NCI-H187 treated with DMSO at 0.1 percent for 48 hours (cell line): ENCODE data around the gene FOXP1.
"Not testable (repeated sequence)": the region's sequence is repeated elsewhere in the genome, so short reads cannot be mapped to it uniquely, and the experiment has no call there.

ENCODE experiments used
- DNase-seq: peaks from one replicate; lab custom pipeline; 2025; lab: John Stamatoyannopoulos, UW

Gene FOXP1

DNA sequence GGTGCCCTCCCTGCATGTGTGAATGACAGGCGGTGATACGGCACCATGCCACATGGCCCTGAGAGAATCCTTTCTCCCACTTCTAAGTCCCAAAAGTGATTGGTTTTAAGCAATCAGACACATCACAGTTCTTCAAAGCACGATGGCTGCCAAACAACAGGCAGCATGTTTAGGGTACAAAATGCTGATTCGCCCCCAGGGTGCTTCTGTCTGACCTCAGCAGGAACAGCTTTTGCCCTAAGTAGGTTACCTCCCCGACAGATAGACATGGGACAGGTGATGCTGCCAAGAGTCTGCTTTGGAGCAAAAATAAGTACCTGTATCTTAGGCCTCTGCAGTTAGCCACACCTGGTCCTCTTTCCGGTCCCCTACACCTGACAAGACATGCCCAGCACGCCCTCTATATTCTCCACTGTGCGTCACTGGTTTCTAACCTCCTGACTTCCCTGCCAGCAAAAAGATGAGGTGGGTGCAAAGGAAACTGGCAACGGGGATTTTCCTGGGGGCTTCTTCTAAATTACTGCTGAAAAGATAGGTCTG, 549.8 kb downstream of the FOXP1 start:
- DNase-seq, result no peak

DNA sequence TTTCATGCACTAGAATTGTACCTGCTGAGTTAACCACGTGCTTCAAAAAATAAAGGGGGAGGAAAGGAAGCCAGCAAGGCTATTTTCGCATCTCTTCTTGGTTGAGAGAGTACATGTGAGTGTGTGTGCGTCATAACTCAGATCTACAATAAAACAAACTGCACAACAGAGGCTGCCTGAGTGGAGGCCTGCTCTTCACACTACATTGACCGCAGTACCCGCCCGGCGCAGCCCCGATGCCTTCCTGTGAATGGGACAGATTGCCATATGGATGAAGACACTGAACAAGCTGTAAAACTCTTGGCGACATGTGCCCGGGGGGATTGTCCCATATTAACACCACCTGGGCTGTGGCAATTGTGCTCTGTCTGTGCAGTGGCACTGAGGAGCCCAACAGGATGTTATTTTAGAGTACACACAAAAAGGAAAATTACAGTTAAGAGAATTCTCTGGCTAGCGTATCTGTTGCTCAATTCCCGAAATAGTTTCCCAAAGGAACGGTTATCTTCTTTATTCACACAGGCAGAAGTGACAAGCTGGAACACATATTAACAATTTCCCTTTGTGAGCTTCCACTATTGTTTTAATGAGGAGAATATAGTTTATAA, 551.5 kb downstream of the FOXP1 start:
- no peak for DNase-seq

DNA sequence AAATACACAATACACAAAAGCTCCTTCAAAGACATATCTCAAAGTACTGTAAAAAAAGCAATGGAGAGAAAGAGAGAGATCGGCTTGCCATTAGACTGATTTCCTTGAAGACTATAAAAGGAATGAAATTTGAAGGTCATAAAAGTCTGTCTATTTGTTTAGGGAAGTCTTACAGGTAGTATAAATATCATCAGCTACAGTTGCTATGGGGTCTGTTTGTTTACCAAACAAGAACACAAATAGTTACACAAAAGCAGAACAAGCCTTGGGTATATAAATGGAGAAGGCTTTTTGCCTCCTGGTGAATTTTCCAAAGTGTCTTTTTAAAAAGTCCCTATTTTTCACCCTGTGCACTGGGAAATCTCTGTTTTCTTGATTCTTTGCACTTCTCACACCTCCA, 552.3 kb downstream of the FOXP1 start:
- DNase-seq, result no peak

DNA sequence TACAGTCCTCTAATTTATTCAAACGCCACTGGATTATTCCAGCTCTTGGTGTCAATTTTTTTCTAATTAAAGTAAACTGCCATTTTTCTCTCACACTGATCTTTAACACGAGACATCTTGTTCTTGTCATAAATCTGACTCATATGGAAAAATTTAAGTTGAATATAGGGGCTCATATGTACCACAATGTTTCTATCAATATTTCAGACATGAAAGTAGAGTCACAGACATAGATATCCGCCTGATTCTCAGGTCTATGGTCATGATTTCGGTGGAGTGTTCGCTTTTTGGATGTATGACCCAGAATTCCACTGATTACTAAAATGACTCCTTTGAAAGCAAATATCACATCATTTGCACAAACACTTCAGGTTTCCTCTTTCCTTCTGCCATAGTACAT, 552.8 kb downstream of the FOXP1 start:
- no peak for DNase-seq

DNA sequence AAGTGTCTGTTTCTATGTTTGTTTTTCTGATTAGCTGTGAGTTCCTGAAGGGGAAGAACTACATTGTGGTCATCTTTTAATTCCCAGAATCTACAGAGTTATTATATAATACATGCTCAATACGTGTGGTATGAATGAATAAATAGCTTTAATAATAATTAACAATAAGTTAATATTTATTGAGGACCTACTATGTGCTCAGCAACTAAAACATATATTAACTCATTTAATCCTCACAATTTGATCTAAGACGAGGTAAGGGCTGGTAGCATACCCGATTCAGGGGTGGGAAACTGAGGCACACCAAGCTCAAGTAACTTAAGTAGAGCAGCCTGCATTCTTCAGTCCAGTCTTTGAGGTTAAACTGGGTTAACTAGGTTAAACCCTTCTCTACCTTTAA, 553.8 kb downstream of the FOXP1 start:
- no peak for DNase-seq

DNA sequence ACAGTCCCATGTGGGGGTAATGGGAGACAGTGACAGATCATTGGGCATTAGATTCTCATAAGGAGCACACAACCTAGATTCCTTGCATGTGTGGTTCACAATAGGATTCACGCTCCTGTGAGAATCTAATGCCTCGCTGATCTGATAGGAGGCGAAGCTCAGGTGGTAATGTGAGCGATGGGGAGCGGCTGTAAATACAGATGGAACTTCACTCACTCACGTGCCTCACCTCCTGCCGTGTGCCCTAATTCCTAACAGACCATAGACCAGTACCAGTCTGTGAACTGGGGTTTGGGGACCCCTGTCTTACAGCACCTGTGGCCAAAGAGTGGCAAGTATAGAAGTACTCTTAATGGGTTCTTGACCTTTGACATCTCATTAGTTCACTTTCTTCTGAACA, 554.7 kb downstream of the FOXP1 start:
- no peak for DNase-seq

DNA sequence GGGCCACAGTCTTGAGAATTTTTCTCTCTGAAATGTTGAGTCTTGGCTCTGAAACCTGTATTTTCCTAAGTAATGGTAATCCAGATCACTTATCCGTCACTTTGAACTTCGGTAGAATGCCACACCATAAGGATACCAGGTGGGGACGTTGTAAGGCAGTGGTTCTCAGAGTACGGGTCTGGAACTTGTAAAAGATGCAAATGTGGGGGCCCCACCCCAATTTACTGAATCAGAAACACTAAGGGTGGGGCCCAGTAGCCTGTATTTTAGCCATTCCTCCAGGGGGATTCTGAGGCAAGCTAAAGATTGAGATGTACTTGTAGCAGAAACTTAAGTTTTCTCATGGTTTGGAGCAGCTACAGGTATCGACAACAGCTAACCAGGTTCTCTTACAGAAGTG, 555.3 kb downstream of the FOXP1 start:
- DNase-seq, result no peak

DNA sequence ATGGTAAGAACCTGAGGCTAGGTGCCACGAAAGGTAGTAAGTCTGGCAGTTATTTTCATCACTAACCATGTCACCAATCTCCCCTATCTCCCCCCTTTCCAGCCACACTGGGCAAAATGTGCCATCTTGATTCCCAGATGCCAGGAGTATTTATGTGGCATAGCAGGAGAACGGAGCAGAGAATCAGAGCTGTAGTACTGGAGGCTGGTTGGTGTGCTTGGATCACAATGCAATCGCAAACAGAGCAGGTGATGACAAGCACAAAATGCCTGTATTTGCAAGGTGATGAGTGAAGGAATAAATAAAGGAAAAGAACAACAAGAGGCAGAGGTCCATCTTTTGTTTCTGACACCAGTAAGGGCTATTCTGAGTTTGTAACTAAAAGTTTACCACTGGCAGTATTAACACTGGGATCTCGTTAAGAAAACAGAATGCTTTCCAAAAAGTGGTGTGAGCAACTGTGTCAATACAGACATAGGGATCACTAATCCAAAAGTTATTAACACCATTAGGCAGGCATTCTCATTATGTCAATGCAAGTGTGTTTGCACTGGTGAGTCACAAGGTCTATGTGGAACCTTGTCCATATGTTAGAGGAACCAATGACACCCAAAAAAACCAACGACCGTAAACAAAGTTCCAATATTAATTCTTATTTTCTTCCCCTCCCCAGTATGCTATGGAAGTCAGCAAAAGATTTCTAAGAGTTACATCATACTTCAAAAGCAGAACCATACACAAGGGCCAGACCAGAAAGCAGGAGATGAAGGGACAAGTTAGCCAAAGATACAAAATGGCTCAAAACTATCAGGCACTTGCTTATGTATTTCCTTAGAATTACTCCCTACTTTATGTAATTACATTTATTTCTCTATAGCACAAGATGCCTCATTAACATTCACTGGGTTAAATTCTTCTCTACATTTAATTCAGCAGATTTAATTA, 556.6 kb downstream of the FOXP1 start:
- no peak for DNase-seq

DNA sequence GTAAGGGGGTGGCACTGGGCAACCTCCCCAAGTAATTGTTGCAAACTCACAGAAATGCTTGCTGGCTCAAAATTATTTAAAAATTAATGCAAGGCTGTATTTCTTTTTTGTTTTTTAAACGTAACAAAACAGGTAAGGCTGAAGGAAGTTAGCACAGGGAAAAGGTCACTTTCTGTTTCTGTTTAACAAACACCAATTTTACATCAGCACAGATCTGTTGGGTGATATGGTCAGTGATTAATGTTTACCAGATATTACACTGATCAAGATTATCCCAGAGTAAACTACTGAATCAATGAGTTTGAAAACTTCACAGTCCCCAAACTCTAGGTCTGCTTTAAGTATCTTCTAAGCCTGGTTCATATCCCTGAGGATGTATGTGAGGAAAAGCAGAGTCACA, 558.0 kb downstream of the FOXP1 start:
- DNase-seq, result no peak

DNA sequence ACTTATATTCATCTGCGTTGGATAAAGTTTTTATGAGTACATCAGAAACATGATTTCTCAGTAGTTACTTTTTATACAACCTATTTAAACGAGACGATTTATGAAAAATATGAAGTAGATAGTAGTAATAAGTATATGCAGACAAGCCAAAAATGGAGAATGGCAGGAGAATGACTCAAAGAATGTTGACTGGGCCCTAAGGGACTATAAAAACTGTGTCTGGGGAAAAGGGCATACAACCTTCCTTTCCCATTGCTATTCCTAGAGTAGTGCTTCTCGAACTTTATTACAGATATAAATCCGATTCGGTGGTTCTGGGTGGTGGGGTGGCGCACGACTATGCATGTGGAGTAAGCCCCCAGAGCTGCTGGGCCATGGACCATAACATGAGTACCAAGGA, 558.5 kb downstream of the FOXP1 start:
- DNase-seq, result no peak

DNA sequence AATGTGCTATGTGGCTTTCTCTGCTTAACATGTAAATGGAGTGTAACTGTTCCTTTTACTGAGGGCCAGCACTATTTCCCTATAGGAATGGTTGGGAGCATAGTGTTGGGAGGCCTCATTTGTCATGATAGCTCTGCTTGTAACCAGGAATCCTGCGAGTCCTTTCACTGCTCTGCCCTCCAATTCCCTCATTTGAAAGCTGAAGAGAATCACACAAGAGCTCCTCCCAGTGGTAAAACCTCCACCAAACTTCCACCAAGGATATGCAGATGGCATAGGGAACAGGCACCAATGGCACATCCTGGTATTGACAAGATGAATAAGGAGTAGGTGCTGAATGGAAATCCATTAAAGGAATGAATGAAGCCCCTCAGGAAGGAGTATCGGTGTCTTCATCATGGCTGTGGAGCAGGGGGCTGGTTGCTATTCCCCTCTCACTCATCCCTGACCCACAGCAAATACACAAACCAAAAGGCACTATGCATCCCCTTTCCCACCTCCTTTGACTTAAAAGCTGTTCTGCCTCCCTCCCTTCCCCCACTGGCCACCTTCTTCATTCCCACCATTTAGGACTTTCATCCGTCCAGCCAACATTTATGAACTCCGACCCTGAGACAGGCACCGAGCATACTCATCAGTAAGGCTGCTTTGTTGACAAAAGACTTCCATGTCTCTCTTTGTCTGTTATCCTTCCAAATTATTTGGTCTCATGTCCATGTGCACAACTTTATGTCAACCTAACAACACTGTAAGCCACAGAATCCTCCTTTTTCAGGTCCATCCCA, 560.8 kb downstream of the FOXP1 start:
- no peak for DNase-seq

DNA sequence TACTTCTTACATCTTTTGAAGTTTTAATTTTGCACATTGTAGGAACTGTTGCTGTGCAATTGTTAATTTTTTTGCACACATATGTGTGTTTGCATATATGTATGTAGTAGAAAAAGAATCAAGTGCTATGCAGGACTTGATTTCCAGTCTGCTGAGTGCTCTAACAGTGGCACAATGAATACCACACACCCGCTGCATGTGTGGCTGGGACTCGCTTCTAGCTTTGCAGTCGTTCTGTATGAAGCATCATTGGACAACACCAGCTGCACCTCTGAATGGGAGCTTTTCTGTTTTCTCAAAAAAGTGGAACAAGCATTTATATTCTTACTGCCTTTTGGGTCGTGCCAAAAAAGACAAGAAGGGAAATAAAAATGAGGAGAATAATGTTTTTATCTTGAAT, 564.7 kb downstream of the FOXP1 start:
- no peak for DNase-seq

DNA sequence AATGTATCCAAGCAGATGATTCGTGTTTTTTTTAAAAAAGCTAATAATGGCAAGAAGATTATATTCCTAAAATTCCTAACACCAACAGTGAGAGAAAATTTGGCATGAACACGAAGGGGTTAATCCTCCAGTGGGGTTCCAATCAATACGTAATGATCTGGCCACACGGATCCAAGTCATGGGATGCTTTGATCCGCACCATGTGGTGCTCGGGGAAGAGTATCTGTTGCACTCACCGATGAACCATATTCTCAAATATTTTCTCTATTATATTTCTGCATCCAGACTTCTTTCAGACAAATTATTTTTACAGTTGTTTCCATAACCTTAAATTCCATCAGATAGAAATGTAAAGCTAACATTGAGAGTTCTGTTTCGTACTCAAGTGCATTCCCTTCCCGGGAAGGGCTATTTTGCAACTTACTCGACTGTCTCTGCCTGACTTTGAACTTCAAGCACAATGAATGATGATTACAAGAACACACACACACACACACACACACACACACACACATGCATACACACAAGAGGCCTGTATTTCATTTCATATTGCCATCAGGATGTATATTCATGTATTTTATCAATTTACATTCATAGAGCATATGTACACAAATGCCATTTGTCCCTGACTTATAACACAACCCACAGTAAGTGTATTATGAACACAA, 567.2 kb downstream of the FOXP1 start:
- DNase-seq, result no peak

DNA sequence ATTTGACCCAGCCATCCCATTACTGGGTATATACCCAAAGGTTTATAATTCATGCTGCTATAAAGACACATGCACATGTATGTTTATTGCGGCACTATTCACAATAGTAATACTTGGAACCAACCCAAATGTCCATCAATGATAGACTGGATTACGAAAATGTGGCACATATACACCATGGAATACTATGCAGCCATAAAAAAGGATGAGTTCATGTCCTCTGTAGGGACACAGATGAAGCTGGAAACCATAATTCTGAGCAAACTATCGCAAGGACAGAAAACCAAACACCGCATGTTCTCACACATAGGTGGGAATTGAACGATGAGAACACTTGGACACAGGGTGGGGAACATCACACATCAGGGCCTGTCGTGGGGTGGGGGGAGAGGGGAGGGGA, 568.9 kb downstream of the FOXP1 start:
- not testable (repeated sequence) for DNase-seq

DNA sequence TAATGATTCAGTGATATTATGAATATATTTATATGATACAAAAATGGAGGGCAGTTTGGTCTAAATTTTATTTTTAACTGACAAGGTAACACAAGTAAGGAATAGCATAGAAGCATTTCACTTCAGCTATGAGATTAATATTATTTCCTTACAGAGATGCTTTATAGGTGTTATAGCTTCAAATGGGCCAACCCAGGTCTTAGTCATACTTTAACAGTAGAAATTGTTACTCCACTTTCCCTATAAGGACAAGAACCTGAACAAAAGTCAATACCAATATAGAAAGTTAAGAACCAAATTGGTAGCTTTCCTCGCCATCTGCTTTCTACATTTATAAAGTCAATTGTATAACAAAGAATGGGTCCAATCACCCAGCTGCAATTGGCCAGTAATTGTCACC, 570.6 kb downstream of the FOXP1 start:
- no peak for DNase-seq

DNA sequence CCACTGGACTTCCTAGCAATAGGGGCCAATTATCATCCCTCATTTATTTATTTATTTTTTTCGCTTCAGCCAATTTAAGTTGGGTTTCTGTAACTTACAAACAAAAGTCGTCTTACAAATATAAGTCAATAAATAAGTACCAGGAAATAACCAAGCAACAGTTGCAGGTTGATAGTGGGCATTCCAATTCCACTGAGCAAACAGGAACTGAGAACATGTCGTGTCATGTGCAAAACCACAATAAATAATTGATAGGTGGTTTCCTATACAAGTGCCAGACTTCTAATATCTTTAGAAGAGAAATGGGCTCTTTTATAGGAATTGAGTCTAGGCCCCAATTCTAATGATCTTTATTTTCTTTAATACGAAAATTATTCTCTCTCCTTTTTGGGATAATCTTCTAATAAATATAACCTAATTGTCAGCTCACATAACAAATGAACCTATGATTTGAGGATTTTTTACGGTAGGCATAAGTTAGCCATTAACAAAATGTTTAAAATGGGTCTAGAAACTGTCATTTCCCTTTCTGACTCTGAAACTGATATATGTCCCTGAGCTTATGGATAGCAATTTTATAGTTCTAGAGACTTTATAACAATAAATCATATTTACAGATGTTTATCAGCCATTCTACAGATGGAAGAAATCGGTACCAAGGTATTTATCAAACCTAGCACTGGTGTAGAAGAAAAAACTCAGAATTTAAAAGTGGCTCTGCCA, 571.8 kb downstream of the FOXP1 start:
- DNase-seq, result no peak

DNA sequence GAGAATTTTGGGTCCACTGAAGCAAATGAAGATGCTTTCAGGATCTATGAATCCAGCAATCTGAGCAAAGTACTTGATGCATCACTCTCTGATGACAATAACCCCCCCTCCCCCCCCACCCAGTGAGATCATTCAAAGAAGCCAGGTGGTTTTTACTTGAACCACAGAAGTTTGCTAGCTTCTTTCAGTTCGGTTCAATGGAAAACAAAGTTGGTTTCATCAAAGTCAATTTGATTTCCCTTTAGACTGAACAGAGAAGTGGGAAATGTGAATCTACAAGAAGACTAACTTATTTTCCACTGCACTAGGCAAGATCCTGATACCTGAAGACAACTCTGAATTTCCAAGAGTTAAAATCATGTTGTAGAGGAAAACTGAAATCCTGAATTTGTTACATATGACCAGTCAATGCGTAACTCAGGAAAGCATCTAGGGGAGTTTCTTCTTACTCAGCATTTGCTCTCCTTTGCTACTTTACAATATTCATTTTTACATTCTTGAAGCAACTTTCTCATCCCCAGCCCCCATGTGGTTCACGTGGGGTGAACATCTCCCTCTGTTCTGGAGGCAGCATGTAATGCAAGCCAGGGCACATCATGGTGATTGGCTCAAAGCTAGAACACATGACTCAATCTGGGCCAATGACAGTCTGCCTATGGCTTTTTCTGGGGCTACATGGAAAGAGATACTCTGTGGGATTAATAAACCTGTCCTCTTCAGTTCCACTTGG, 572.6 kb downstream of the FOXP1 start:
- DNase-seq, result no peak

DNA sequence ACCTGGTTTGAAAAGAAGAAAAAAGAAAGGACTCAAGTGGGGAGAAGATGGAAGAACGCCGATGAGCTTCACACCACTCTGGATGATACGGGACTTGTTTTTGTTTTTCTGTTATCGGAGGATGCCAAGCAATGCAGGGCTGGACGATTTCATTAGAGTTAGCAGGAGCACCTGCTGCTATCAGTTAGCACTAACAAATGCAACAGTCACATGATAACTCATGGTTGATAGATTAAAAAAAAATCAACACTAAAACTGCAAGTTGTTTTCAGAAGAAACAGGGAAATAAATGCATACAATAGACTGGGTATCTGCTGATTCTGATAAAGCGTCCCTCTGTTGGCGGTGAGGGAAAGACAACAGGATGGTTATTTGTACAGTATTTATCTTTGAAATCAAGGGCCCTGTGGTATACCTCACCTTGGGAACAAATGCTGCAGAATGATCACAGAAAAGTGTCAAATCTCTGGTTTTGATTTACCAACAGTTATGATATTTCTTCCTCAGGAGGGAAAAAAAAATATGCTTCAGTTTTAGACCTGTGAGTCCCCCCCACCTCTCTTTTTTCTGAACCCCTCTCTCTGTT, 575.1 kb downstream of the FOXP1 start:
- no peak for DNase-seq

DNA sequence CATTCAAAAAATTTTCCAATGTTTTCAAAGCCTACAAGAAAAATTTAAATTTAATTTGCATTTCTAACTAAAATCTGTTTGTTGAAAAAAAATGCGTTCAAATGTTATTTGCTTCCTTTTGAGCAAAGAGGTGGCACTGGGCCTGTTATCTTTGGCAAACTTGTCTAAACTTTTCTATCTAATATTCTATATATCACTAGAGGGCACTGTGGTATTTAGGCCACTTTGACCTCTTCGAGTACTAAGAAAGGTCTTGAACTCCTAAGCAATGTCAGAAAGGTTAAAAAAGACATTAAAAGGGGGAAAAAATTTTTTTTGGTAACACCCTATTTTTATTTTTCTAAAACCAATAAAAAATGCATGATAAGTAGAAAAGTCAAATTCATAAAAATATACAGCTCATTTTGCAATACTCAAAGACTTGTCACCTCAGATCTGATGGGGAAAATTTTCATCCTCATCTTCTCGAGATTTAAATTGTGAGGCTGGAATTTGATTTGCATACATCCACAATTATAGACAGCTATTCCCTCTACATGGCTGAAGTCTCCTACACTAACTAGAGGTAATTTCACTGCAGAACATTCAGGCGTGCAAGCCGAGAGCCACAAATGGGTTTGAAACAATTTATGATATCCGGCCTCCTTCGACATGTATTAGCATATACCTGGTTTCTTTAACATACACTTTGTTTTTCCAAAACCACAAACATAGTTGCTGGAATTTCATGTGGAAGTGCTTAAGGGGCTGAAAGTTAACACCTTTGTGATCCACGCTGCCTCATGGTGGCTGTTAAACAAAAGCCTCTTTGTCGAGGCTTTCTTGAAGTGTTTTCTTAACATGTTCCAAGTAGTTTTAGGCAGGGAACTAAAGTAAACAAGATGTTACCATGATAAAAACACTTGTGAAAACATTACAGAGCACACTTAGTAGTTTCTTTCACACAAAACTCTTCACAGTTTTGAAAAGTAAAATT, 576.4 kb downstream of the FOXP1 start:
- DNase-seq, result no peak
